Kidney (tissue), 14 donors: ENCODE data around the gene CUX1. TPM values are rescaled to one million over a fixed set of nuclear protein-coding genes. Genes with fewer than 3 reads are reported as not detected.

Source experiments
- DNase-seq, 5 donors: peaks; one replicate each; pipeline ENCODE4 v3.0.0-alpha.2; 2013 to 2020
- FAIRE-seq: peaks from 2 replicates; lab custom pipeline; 2012; peaks lifted over from hg19 to GRCh38; lab: Jason Lieb, UNC
- H3K27ac ChIP-seq, 2 donors: one replicate each; pipeline ENCODE4 v1.7.0; 2013; ENCODE audit warnings: low read depth in 2 of 2, low read length in 2 of 2, inconsistent platforms in 1 of 2
- H3K27me3 ChIP-seq: one replicate; pipeline ENCODE4 v1.7.1; 2013; ENCODE audit warnings: low read length, inconsistent platforms; ENCODE audit not compliant: control insufficient read depth, insufficient read depth
- H3K36me3 ChIP-seq, 3 donors: one replicate each; pipeline versions ENCODE4 v1.7.0 to v1.7.1; 2013; ENCODE audit warnings: low read length in 3 of 3, control low read depth in 1 of 3, inconsistent platforms in 1 of 3; ENCODE audit not compliant: insufficient read depth in 3 of 3, control insufficient read depth in 2 of 3
- H3K4me1 ChIP-seq, 3 donors: one replicate each; pipeline versions ENCODE4 v1.7.0 to v1.7.1; 2013; ENCODE audit warnings: low read length in 3 of 3, inconsistent platforms in 1 of 3, low read depth in 1 of 3; ENCODE audit not compliant: control insufficient read depth in 2 of 3, insufficient read depth in 2 of 3
- H3K4me3 ChIP-seq, 3 donors: one replicate each; pipeline versions ENCODE4 v1.7.0 to v1.8.1; 2013; ENCODE audit warnings: low read length in 3 of 3, control low read depth in 1 of 3, inconsistent platforms in 1 of 3
- H3K9ac ChIP-seq, 3 donors: one replicate each; pipeline versions ENCODE4 v1.7.0 to v1.7.1; 2013; ENCODE audit warnings: low read length in 3 of 3, control low read depth in 1 of 3, inconsistent platforms in 1 of 3
- H3K9me3 ChIP-seq, 3 donors: one replicate each; pipeline versions ENCODE4 v1.7.0 to v1.7.1; 2013; ENCODE audit warnings: low read length in 3 of 3, control low read depth in 1 of 3, inconsistent platforms in 1 of 3; ENCODE audit not compliant: control insufficient read depth in 2 of 3, insufficient read depth in 1 of 3
- CTCF ChIP-seq: IDR thresholded peaks from 3 replicates; pipeline ENCODE4 v1.5.1; 2012; ENCODE audit warnings: mild to moderate bottlenecking, moderate library complexity, borderline replicate concordance; ENCODE audit not compliant: insufficient read depth; ENCODE audit errors: extremely low read depth
- intact Hi-C: fragments of 100-400 bp; cut with DNase I; formaldehyde crosslinking; loops from one replicate; pipeline ENCODE4 v1.11.1; 2022
- polyA plus RNA-seq: library from polyadenylated mRNA; stranded (reverse); fragments of 350-450 nt; fragmentation: Illumina TruSeq; extraction: RNeasy Lipid Tissue Mini Kit (QIAGEN cat#74804); gene quantifications from one replicate; pipeline ENCODE4 v1.2.3, GENCODE V29; 2014; ENCODE audit warnings: low read depth, low replicate concordance; ENCODE audit not compliant: insufficient read depth
- total RNA-seq: library from RNA; stranded (reverse); fragmentation: NEBNext Ultra II Directional; extraction: Animal tissue kit (Norgen Biotek cat#: 25700); gene quantifications from one replicate; pipeline ENCODE4 v1.2.1, GENCODE V29; 2021
- donor health status: control.
- donor health status: control.
- donor health status: control.
- donor health status: control.
- donor health status: control.
- donor health status: DM: yes; HTN: yes; CAD: no.
- donor health status: Normal renal cell carcinoma (clear cell type).

The CUX1 gene
- total and polyA plus RNA-seq, 2 donors from 2014 or later = 71.4 to 126 TPM

GRCh38 chr7:101932083-101932482 lies 114.7 kb downstream of the CUX1 start:
- no peaks in the 10 kb centered on the region for H3K27me3 ChIP-seq
- TF ChIP-seq CTCF = no peak
- H3K9ac ChIP-seq = no peak overlapping the region
- DNase-seq = no peak
- peaks cover 0 to 38% (median 20%) of the 10 kb centered on the region in 3 donors for H3K4me1 ChIP-seq
- no peak overlapping the region for H3K4me3 ChIP-seq
- no peak for FAIRE-seq
- no peaks in the 10 kb centered on the region for H3K9me3 ChIP-seq
- intact Hi-C loops = no loop called here
- no peak overlapping the region for H3K27ac ChIP-seq
- no peaks in the 10 kb centered on the region for H3K36me3 ChIP-seq

- intact Hi-C loops = no loop called here
- H3K27me3 ChIP-seq = no peaks in the 10 kb centered on the region
- no peak overlapping the region for H3K4me3 ChIP-seq
- H3K9me3 ChIP-seq = no peaks in the 10 kb centered on the region
- no peak overlapping the region for H3K27ac ChIP-seq
- peaks cover 0 to 29% (median 20%) of the 10 kb centered on the region in 3 donors for H3K4me1 ChIP-seq
- FAIRE-seq (no peak), DNase-seq (no peak)
- no peaks in the 10 kb centered on the region for H3K36me3 ChIP-seq
- H3K9ac ChIP-seq = peak overlapping the region in 1 of 3 donors; percentile 4
- TF ChIP-seq CTCF = no peak
These were observed 115.6 kb downstream of the CUX1 start for GRCh38 chr7:101933028-101933427.

GRCh38 chr7:101933688-101934121 lies 116.3 kb downstream of the CUX1 start:
- Histone ChIP-seq H3K27ac (peak overlapping the region; percentile 38 to 66), H3K9me3 (no peaks in the 10 kb centered on the region), H3K4me1 (peaks cover 0 to 27% (median 20%) of the 10 kb centered on the region in 3 donors), H3K4me3 (peak overlapping the region in 1 of 3 donors; percentile 9), H3K27me3 (no peaks in the 10 kb centered on the region), H3K36me3 (no peaks in the 10 kb centered on the region), H3K9ac (no peak overlapping the region)
- no peak for FAIRE-seq
- intact Hi-C loops = no loop called here
- no peak for DNase-seq
- TF ChIP-seq CTCF = no peak

GRCh38 chr7:101934618-101935017 lies 117.2 kb downstream of the CUX1 start:
- FAIRE-seq = no peak
- no peaks in the 10 kb centered on the region for H3K27me3 ChIP-seq
- no peaks in the 10 kb centered on the region for H3K36me3 ChIP-seq
- H3K4me3 ChIP-seq = no peak overlapping the region
- TF ChIP-seq CTCF = no peak
- DNase-seq = no peak
- intact Hi-C loops = no loop called here
- peaks cover 0 to 27% (median 20%) of the 10 kb centered on the region in 3 donors for H3K4me1 ChIP-seq
- no peaks in the 10 kb centered on the region for H3K9me3 ChIP-seq
- H3K27ac ChIP-seq = peak overlapping the region; percentile 38 to 66
- peak overlapping the region in 1 of 3 donors; percentile 20 for H3K9ac ChIP-seq
